Brain pericyte (primary cell): ENCODE measurements around the gene SALL3.

Experiments used
- DNase-seq: peaks from one replicate; pipeline ENCODE4 v3.0.0-alpha.2; 2012; ENCODE audit warnings: low read depth, low spot score

SALL3 gene

DNA sequence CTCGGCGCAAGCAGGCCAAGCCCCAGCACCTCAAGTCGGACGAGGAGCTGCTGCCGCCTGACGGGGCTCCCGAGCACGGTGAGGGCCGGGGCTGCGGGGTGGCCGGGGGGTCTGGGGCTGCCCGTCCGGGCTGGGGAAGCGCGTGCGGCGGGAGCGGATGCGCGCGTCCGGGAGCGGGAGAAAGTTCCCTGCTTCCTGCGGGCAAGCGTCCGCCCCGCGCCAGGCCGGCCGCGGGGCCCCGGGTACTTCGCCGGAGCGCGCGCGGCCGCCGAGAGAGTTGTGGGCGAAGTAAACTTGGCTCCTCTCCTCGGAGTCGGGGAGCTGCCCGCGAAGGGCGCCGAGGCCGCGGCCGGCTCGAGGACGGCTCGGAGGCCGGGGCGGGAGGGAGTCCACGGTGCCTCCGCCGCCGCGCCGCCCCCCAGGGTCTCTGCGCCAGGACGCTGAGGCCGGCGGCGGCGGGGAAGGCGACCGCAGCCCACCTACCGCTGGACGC lies 707 bp downstream of the SALL3 start:
- DNase-seq = no peak

DNA sequence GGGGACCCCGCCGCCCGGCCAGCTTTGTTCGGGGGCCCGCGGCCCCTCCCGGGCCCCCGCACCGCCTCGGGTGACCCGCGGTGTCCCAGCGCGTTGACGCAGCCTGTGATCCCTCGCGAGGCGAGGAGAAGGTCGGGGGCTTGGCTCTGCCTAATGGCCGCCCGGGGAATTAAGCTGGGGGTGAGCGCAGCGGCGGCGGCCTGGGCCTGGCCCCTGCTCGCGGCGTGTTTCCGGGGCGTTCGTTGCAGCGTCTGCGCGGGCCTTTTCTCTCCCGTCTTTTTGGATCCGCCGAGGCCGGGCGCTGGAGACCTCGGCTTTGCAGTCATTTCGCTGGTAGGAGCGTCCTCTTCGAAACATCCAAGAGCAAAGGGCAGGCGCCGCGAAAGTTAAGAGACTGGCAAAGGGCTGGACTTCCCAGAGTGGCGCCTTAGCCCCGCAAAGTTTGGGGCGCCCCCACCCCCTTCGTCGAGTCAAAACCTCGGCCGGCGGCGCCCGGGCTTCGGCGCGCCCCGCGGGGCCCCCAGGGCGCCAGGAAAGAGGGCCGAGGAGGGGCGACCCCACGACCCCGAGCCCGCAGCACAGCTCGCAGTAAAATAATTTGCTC lies 1.3 kb downstream of the SALL3 start:
- no peak for DNase-seq

DNA sequence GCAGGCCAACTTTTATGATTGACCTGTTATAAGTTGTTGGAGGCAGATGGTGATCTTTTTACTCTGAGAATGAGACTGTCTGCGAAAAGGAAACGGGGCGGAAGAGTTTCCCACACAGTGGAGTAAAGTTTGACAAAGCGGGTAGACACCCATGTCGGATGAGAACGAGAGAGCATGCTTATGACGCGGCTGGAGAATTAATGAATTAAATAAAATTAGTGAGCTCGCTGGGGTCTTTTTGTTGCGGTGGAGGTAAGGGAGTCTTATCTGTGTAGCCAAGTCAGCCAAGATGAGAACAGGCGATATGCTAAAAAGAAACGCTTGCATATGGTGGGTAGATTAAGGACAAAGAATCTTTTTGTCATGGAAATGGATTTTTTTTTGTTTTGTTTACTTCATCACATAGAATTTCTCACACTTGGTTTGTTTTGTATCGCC lies 1.8 kb downstream of the SALL3 start:
- no peak for DNase-seq

DNA sequence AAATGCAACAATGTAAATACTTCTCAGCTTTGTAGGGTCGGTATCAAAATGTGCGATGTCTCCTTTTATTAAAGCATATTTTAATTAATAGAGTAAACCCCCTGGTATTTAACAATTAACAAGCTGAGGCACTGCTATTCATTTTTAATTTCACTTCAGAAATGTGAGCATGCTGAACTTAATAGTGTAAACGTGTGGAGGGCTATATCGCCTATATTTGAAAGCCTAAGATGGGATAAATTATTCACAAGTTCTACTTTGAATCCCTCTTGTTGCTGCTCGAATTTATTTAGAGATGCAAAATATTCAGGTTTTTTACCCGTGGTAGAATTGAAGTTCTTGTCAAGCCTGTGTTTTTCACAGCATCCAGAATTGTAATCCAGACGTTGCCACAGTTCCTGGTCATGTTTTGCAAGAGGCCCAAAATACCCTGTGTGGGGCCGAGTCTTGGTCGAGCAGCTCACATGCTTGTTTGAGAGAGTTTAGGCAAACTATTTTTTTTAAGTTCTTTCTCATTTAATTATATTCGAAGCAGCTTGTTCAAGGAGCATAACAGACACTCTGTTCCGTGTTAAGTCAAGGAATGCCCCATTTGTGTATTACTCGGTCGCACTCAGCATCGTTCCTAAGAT lies 2.5 kb downstream of the SALL3 start:
- DNase-seq = no peak

DNA sequence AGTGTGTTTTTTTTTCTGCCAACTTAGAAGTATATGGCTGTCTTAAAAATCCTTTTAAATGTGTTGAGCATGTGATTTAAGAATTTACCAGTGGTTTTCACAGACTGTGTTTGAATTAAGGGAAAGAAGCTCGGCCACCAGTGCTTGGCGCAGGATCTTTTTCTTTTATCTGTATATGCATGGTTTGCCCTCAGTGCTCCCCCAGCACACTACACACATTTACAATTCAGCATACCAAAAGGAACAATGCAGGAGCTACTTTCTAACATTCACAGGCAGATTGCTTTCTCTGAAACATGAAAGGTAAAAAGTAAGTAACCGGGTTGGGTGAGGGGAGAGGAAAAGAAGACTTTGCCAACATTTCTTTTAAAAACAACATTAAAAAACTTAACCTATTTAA lies 3.9 kb downstream of the SALL3 start:
- DNase-seq = no peak

DNA sequence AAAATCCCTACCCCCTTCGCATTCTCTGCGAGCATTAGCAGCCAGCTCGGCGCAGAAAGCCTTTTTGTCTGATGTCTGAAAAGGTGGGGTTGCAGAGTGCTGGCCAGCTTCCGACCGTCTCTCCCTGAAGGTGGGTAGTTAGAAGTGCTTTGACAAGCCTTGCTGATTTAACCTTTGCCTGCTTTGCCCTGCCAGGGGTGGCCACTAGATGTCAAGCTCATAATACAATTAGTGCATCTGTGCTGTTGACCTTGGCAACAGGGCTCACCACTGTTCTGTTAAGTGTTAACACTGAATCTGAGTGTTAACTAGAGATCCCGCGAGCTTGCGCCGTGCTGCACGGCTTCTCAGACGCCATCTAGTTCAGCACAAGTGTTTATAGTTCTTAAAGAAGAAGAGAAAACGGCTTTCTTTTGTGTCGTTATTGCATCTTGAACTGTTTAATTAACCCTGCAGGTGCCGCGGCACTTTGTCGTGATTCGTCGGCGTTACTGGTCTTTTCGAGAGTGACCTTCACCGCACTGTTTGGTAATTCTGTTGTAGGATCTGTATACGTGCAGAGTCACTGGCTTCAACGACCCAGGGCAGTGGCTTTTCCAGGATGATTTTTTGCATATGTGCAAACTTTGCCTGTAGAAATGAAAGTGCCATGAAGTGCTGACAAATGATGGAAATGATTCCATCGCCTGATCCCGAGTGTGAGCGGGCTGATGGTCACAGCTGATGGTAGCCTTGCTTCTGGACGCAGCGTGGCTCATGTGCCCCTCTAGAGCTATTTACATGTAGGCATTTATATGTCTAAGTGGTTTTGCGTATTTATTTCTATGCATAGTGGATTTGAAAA lies 5.5 kb downstream of the SALL3 start:
- DNase-seq = no peak

DNA sequence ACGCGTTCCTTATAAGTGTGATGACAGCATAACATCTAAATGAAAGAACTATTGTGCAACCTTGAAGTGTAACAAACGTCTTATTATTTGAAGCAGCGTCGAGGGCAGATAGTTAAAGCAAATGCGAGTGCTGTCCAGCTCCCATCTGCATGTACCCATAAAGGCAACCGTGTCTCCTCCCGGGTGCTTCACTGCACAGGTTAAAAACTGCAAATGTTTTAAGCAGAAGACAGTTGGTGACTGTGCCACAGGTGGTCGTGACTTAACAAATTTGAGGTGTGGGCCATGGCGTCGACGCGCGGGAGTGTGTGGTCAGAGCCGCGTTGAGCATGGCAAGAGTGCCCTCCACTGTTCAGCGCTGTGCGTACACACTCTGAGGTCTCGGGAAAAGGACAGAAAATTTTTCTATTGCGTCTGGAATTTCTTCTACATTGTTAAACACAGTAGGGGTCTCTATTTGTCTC lies 6.4 kb downstream of the SALL3 start:
- DNase-seq = no peak

DNA sequence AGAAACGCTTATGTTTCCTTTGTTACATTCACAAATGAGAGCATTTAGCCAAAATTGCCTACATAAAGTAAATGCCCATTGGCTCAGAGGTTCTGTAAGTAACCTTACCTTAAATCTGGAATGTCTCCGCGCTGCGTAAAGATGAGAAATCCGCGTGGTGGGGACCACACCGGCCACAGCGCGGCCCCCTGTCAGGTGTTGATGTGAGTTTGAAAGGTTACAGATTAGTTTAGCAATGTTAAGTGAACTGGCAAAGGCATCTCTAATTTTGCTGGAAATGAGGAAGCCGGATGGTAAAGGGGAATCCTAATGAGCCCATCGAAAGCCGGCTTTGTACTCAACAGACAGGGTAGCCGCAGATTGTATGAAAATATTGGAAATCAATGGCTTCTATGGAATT lies 11.8 kb downstream of the SALL3 start:
- no peak for DNase-seq

DNA sequence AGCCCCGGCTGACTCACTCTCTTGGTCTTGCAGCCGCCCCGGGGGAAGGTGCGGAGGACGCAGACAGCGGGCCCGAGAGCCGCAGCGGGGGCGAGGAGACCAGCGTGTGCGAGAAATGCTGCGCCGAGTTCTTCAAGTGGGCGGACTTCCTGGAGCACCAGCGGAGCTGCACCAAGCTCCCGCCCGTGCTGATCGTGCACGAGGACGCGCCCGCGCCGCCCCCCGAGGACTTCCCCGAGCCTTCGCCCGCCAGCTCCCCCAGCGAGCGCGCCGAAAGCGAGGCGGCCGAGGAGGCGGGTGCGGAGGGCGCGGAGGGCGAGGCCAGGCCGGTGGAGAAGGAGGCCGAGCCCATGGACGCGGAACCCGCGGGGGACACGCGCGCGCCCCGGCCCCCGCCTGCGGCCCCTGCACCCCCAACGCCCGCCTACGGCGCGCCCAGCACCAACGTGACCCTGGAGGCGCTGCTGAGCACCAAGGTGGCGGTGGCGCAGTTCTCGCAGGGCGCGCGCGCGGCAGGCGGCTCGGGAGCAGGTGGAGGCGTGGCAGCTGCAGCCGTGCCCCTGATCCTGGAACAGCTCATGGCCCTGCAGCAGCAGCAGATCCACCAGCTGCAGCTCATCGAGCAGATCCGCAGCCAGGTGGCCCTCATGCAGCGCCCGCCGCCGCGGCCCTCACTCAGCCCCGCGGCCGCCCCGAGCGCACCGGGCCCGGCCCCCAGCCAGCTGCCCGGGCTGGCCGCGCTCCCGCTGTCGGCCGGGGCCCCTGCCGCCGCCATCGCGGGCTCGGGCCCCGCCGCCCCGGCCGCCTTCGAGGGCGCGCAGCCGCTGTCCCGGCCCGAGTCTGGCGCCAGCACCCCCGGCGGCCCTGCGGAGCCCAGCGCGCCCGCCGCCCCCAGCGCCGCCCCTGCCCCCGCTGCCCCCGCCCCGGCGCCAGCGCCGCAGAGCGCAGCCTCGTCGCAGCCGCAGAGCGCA lies 12.7 kb downstream of the SALL3 start:
- no peak for DNase-seq

DNA sequence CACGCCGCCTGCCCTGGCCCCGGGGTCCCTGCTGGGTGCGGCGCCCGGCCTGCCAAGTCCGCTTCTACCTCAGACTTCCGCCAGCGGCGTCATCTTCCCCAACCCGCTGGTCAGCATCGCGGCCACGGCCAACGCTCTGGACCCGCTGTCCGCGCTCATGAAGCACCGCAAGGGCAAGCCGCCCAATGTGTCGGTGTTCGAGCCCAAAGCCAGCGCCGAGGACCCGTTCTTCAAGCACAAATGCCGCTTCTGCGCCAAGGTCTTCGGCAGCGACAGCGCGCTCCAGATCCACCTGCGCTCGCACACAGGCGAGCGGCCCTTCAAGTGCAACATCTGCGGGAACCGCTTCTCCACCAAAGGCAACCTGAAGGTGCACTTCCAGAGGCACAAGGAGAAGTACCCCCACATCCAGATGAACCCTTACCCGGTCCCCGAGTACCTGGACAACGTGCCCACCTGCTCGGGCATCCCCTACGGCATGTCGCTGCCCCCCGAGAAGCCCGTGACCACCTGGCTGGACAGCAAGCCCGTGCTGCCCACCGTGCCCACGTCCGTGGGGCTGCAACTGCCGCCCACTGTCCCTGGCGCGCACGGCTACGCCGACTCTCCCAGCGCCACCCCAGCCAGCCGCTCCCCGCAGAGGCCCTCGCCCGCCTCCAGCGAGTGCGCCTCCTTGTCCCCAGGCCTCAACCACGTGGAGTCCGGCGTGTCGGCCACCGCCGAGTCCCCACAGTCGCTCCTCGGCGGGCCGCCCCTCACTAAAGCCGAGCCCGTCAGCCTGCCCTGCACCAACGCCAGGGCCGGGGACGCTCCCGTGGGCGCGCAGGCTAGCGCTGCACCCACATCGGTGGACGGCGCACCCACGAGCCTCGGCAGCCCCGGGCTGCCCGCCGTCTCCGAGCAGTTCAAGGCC lies 13.7 kb downstream of the SALL3 start:
- no peak for DNase-seq

DNA sequence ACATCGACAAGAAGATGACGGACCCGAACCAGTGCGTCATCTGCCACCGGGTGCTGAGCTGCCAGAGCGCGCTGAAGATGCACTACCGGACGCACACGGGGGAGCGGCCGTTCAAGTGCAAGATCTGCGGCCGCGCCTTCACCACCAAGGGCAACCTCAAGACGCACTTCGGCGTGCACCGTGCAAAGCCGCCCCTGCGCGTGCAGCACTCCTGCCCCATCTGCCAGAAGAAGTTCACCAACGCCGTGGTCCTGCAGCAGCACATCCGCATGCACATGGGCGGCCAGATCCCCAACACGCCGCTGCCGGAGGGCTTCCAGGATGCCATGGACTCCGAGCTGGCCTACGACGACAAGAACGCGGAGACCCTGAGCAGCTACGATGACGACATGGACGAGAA lies 14.4 kb downstream of the SALL3 start:
- no peak for DNase-seq

DNA sequence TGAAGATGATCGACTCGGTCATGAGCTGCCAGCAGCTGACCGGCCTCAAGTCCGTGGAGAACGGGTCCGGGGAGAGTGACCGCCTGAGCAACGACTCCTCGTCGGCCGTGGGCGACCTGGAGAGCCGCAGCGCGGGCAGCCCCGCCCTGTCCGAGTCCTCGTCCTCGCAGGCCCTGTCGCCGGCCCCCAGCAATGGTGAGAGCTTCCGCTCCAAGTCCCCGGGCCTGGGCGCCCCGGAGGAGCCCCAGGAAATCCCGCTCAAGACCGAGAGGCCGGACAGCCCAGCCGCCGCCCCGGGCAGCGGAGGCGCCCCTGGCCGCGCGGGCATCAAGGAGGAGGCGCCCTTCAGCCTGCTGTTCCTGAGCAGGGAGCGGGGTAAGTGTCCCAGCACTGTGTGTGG lies 14.9 kb downstream of the SALL3 start:
- no peak for DNase-seq

DNA sequence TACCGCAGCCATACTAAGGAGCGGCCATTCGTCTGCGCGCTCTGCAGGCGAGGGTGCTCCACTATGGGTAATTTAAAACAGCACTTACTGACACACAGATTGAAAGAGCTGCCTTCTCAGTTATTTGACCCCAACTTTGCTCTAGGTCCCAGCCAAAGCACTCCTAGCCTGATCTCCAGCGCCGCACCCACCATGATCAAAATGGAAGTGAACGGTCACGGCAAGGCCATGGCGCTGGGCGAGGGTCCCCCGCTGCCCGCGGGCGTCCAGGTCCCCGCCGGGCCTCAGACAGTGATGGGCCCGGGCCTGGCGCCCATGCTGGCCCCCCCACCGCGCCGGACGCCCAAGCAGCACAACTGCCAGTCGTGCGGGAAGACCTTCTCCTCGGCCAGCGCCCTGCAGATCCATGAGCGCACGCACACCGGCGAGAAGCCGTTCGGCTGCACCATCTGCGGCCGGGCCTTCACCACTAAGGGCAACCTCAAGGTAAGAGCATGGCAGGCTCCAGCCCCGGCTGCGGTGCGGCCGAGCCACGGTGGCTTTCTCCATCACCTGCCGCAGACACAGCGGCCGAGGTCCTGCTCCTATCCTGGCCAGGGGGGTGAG lies 15.5 kb downstream of the SALL3 start:
- no peak for DNase-seq

DNA sequence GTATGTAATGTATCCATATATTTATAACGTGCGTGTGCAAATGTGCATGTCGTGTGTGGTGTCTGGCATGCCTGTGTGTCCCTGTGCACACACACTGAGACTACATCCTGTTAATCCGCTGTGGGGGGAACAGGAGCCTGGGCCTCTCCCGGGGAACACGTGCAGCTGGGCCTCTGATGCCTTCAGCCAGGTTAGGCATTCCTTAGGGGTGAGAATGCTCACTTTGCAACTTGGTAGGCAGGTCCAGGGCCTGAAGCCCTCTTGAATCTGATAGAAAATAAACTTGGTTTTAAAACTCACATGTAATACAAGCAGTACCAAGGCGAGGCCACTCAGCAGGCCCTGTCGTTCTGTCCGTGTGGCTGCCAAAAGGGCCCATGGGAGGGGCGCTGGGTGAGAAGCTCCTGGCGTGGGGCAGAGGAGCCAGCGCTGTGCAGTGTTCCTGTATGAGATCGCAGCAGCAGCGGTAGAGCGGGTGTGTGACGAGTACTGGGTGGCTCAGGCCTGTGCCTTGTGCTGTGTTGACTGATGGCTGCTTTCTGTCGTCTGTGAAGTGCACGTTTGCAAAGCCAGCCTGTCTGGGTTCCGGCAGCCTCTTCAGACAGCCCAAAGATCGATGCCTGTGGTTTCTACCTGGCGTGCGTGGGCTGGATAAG lies 16.2 kb downstream of the SALL3 start:
- no peak for DNase-seq

DNA sequence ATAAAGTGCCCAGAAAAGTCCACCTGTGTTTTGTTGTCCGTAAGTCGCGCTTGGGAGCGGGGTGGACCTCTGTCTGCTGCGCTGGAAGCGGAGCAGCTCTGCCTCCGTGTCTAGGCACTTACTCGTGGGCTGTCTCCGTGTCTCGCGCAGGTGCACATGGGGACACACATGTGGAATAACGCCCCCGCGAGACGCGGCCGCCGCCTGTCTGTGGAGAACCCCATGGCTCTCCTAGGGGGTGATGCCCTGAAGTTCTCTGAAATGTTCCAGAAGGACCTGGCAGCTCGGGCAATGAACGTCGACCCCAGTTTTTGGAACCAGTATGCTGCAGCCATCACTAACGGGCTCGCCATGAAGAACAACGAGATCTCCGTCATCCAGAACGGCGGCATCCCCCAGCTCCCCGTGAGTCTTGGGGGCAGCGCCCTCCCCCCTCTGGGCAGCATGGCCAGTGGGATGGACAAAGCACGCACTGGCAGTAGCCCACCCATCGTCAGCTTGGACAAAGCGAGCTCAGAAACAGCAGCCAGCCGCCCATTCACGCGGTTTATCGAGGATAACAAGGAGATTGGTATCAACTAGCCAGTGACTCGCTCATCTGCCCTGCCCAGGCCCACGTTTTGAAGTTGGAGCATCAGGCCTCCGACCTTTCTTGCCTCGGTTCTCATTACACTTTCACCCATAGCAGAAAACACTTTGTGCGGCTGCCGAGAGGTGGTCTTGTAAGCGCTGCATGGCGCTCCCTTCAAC lies 17.3 kb downstream of the SALL3 start:
- DNase-seq = no peak

DNA sequence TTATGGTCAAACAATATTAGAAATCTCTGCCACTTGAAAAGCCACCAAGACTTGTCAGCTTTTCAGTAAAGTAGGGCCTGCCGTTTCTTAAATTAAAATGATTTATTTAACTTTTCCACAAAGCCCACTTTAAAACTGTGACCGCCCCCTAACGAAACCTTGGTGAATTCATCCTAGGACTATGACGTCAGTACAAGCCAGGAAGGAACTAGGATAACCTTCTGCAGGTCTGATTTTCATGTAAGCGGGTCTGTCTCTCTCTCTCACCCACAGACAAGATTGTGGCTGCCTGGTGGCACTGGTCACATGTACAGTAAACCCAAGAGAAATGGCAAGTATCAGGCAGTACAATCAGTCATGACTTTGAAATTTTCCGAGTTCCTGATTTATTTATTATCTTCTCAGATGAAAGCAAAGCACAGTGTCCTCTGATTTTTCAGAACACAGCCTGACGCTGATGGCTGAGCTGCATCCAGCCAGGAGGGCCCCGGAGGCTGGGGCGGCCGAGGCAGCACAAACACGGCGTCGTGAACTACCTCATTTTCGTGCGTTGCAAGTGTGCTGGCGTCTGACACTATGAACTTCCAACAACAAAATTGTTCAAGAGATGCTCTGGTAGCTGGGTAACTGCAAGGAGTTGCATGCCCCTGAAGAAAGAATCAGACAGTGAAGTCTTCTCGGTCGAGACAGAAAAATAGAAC lies 18.9 kb downstream of the SALL3 start:
- DNase-seq = no peak

DNA sequence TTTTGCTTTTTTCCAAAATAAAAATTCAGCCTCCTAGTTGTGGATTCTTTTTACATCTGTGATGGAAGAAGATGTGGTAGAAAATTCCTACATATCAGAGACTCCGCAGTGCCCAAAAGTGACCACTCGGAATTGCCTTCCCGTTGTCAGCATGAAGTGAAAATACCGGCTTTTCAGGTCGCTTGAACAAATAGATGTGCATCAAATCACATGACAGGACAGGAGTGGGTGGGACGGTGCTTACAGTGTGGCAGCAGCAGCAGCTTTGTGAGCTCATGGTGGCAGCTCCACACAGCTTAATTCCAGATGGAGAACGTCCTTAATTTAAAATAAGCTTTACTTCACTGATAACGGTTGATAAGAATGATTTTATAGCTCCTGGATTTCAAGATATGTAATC lies 20.3 kb downstream of the SALL3 start:
- DNase-seq = no peak

DNA sequence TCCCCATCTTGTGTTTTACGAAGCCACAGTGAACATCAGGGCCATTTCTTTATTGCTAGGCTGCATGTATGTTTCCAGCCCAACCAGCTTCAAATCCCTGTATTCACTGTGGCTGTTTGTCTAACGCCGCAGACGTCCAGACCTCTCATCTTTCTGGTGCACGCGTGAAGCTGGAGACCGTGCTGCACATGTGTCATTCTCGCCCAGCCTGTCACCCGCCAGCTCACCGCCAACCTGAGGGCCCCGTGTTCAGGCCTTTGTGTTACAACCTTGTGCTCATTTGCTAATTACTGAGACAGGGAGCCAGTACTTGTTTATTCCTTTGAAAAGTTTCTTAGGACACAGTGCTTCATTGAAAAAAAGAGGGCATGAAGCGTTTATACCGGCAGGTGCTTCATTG lies 21.4 kb downstream of the SALL3 start:
- DNase-seq = no peak
